C4-2B (cell line): ENCODE measurements around the gene RAB40B.

ENCODE experiments used
- H3K27ac ChIP-seq: fragments of 450-650 bp; 2 replicates; pipeline ENCODE4 v1.5.1; 2017
- CTCF ChIP-seq: fragments of 450-650 bp; conservative IDR thresholded peaks from 2 replicates; pipeline ENCODE4 v1.5.1; 2017; ENCODE audit warnings: mild to moderate bottlenecking
- ZFX ChIP-seq: fragments of 450-650 bp; IDR thresholded peaks from 2 replicates; pipeline ENCODE4 v1.6.1; 2017

Gene RAB40B

DNA sequence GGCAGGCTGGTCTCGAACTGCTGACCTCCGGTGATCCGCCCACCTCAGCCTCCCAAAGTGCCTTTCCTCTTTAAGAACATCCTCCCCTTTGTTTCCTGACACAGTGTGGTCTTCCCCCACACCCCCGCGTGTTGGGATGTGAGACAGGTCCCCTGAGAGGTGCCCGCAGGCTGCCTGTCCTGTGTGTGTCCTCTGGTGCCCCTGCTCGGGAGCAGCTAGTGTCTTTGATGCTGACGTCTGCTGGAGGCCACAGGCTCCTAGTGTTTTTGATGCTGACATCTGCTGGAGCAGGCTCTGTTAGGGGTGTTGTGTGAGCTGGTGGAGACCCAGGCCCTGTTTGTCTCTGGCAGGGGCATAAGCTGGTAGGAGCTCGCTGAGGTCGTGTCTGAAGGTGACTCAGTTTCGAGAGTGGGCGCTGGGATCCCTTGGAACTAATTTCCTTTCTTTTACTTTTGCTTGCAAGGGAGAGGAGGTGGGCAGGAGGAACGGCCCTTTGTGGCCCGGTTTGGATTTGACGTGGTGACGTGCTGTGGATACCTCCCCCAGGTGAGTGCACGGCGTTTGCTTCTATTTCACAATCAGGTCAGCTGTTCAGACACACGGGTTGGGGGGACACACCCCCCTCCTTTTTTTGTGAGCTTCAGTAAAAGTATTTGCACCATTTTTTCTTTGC, 24.0 kb upstream of the RAB40B start:
- TF ChIP-seq ZFX (no peak), CTCF (no peak)
- H3K27ac ChIP-seq = no peak overlapping the region

GRCh38 chr17:82720204-82720603, 21.7 kb upstream of the RAB40B start:
- TF ChIP-seq ZFX (no peak), CTCF (no peak)
- H3K27ac ChIP-seq = no peak overlapping the region

GRCh38 chr17:82718986-82719685, 20.6 kb upstream of the RAB40B start:
- H3K27ac ChIP-seq = no peak overlapping the region
- TF ChIP-seq ZFX (no peak), CTCF (no peak)

GRCh38 chr17:82716203-82717010, 17.9 kb upstream of the RAB40B start, which contains the start of gene FN3KRP:
Gene FN3KRP, plus strand, starts transcription at chr17:82716706. Its CDS starts 50 bp downstream, at chr17:82716756.
- TF ChIP-seq ZFX = peak; percentile 82; the same call in 1 of the 2 replicates
- TF ChIP-seq CTCF = no peak
- H3K27ac ChIP-seq = peak within 1 kb of the TSS; percentile 73

DNA sequence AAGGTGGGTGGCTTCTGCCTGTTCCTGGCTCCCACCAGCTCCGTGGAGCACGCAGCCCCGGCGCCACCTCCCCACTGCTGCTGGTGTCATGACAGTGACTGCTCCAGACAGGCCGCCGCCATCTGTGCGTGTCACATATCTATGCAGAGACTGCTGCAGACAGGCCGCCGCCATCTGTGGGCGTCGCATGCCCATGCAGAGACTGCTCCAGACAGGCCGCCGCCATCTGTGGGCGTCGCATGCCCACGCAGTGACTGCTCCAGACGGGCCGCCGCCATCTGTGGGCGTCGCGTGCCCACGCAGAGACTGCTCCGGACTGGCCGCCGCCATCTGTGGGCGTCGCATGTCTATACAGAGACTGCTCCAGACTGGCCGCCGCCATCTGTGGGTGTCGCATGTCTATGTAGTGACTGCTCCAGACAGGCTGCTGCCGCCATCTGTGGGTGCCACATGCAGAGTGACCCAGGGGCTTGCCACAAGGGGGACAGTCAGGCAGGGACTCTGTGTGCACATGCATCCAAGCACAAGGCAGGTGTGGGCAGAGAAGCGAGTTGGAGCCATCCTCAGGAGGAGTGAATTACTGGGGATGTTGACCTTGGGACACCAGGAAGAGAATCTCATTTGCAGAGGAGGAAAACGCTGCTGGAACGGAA, 14.7 kb upstream of the RAB40B start:
- H3K27ac ChIP-seq = no peak overlapping the region
- TF ChIP-seq ZFX = no peak
- no peak for TF ChIP-seq CTCF

GRCh38 chr17:82710499-82711232, 12.2 kb upstream of the RAB40B start:
- no peak overlapping the region for H3K27ac ChIP-seq
- TF ChIP-seq CTCF (no peak), ZFX (no peak)
